ENCODE results near the gene CSMD2.

DNA sequence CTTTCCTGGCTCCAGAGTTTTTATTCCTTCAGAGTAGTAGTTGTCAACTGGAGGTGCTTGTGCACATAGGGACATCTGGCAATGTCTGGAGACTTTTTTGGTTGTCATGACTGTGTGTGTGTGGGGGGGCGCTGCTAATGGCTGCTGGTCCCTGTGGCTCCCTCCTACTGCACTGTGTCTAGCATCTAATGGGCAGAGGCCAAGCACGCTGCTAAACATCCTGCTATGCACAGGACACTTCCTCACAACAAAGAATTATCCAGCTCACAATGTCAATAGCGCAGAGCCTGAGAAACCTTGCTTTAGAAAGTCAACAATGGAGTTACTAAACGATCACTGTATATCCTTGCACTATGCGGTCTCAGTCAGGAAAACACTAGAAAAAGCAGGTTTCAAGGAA, 320.9 kb downstream of the CSMD2 start:
- TF ChIP-seq, protein P1, sequence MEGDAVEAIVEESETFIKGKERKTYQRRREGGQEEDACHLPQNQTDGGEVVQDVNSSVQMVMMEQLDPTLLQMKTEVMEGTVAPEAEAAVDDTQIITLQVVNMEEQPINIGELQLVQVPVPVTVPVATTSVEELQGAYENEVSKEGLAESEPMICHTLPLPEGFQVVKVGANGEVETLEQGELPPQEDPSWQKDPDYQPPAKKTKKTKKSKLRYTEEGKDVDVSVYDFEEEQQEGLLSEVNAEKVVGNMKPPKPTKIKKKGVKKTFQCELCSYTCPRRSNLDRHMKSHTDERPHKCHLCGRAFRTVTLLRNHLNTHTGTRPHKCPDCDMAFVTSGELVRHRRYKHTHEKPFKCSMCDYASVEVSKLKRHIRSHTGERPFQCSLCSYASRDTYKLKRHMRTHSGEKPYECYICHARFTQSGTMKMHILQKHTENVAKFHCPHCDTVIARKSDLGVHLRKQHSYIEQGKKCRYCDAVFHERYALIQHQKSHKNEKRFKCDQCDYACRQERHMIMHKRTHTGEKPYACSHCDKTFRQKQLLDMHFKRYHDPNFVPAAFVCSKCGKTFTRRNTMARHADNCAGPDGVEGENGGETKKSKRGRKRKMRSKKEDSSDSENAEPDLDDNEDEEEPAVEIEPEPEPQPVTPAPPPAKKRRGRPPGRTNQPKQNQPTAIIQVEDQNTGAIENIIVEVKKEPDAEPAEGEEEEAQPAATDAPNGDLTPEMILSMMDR (IDR thresholded peaks at IDR 0.05; ENCODE audit: insufficient read depth, low read length, poor library complexity, severe bottlenecking) = no peak
- no peak for TF ChIP-seq EZH2phosphoT487 (conservative IDR thresholded peaks at IDR 0.05; ENCODE audit: low read length)
